Activated CD4-positive, alpha-beta T cell treated with anti-CD3 and anti-CD28 coated beads, Interleukin-2, amount 10 ng/mL, durations not matched to agents 24 days and 14 days (primary cell): ENCODE data around the gene SYTL4. TPM values are rescaled to one million over a fixed set of nuclear protein-coding genes. Genes with fewer than 3 reads are reported as not detected.

Experiments used
- DNase-seq: peaks from one replicate; pipeline ENCODE4 v3.0.0; 2022
- H3K27ac Mint-ChIP-seq: one replicate; pipeline ENCODE4 v1.8.0; 2022; ENCODE audit warnings: mild to moderate bottlenecking, mixed read lengths
- H3K27me3 Mint-ChIP-seq: one replicate; pipeline ENCODE4 v1.8.0; 2022; ENCODE audit warnings: mixed read lengths
- H3K36me3 Mint-ChIP-seq: one replicate; pipeline ENCODE4 v1.8.0; 2022; ENCODE audit warnings: low read depth, mild to moderate bottlenecking, mixed read lengths
- H3K4me1 Mint-ChIP-seq: one replicate; pipeline ENCODE4 v1.8.0; 2021; ENCODE audit warnings: mixed read lengths
- H3K4me3 Mint-ChIP-seq: one replicate; pipeline ENCODE4 v1.8.0; 2022; ENCODE audit warnings: mild to moderate bottlenecking, moderate library complexity, mixed read lengths
- H3K9me3 Mint-ChIP-seq: one replicate; pipeline ENCODE4 v1.8.0; 2021; ENCODE audit warnings: mixed read lengths
- intact Hi-C: fragments of 100-400 bp; cut with micrococcal nuclease; formaldehyde crosslinking; loops from one replicate; pipeline ENCODE4 v1.15.1; 2023
- total RNA-seq: library from RNA; stranded (reverse); gene quantifications from 2 replicates; pipeline ENCODE4 v1.2.3, GENCODE V29; 2022

The SYTL4 gene
- total RNA-seq, 1 donor from 2014 or later: not detected

DNA sequence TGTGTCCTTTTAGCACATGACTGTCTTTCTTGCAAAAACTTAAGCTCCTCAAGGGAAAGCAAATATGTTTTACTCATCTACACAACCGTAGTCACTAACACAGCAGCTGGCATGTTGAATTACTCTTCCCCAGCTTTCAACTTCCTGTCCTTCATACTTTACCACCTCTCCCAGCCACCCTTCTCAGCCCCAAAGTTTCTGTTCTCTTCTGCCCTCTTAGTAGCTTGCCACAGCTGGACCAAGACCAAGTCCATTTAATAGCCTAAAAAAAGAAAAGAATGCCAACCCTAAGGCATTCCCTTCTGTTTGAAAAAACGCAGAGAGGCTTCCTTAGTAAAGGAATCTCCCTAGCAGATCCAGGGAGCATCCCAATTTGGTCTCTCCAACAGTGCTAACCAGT lies 51.2 kb downstream of the SYTL4 start:
- Mint-ChIP-seq H3K27me3 (peaks cover 10% of the 10 kb centered on the region), H3K36me3 (no peaks in the 10 kb centered on the region), H3K9me3 (no peaks in the 10 kb centered on the region), H3K4me3 (no peak overlapping the region), H3K27ac (no peak overlapping the region), H3K4me1 (no peaks in the 10 kb centered on the region)
- DNase-seq: no peak
- intact Hi-C loops: no loop called here

DNA sequence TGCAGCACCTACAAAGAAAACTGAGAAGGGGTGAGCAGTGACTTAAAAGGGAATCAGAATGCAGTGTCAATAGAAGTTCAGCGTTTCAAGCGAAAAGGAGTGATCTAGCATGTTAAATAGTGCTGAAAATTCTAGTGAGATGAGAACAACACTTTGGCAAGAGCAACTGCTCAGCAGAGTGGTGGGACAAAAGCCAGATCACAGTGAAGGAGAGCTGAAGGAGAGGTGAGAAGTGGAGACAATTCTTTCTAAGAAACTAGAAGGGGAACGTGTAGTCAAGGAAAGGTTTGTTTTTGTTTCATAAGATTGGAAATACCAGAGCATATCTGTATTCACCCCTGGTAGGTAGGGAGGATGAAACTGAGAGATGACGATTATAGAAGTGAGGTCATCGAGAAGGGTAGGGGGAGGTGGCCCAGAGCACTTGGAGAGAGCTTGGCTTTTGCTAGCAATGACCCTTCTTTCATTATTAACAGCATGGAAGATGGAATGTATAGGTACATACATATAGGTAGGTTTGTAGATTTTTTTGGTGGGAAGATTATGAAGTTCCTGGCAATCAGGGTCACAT lies 54.2 kb downstream of the SYTL4 start:
- intact Hi-C loops: no loop called here
- H3K27ac Mint-ChIP-seq: no peak overlapping the region
- H3K27me3 Mint-ChIP-seq: peaks cover 9% of the 10 kb centered on the region
- no peak overlapping the region for H3K4me3 Mint-ChIP-seq
- no peaks in the 10 kb centered on the region for H3K9me3 Mint-ChIP-seq
- peaks cover 3% of the 10 kb centered on the region for H3K4me1 Mint-ChIP-seq
- no peak for DNase-seq
- no peaks in the 10 kb centered on the region for H3K36me3 Mint-ChIP-seq

DNA sequence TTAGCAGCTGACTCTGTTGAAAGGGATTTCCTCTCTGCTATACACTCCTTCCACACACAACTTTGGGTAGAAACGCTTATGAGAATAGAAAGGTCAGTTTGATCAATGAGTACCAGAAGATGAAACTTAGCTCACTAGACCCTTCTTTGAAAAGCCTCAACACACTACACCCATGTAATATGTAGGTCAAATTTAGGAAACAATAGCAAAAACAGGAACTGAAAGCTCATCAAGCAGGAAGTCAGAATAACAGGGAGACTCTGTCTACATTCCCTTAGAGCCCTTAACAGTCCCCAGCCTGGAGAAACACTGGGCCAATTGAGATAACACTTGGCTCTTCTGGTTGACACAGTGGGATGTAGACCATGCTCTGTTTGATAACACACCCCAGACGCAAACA lies 57.2 kb downstream of the SYTL4 start:
- H3K36me3 Mint-ChIP-seq: no peaks in the 10 kb centered on the region
- intact Hi-C loops: no loop called here
- H3K4me3 Mint-ChIP-seq: no peak overlapping the region
- H3K27ac Mint-ChIP-seq: no peak overlapping the region
- DNase-seq: no peak
- no peaks in the 10 kb centered on the region for H3K9me3 Mint-ChIP-seq
- H3K4me1 Mint-ChIP-seq: peaks cover 3% of the 10 kb centered on the region
- H3K27me3 Mint-ChIP-seq: peaks cover 6% of the 10 kb centered on the region

DNA sequence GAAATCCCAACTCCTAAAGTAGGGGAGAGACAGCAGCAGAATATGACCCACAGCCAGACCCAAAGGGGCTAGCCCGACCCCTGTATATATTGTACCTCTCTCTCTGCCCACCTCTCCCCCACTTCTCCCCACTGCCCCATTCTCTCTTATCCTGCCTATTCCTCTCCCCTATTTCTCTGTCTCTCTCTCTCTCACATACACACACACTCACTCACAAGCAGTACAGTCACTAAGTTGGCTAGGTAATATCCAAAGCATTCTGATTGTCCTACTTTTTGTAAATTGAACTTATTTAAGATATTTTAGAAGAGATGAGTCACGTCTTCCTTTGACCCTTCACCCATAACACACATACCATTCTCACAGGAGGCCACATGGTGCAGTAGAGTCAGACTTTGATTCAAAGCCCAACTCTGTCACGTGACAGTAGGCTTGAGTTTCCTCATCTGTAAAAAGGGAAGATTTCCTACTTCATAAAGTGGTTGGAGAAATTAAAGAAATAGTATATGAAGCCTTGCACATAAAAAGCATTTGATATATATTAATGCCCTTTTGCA lies 58.4 kb downstream of the SYTL4 start:
- Mint-ChIP-seq H3K27me3 (peaks cover 6% of the 10 kb centered on the region), H3K9me3 (no peaks in the 10 kb centered on the region), H3K4me1 (peaks cover 3% of the 10 kb centered on the region), H3K36me3 (no peaks in the 10 kb centered on the region), H3K4me3 (no peak overlapping the region), H3K27ac (no peak overlapping the region)
- no peak for DNase-seq
- intact Hi-C loops: no loop called here

DNA sequence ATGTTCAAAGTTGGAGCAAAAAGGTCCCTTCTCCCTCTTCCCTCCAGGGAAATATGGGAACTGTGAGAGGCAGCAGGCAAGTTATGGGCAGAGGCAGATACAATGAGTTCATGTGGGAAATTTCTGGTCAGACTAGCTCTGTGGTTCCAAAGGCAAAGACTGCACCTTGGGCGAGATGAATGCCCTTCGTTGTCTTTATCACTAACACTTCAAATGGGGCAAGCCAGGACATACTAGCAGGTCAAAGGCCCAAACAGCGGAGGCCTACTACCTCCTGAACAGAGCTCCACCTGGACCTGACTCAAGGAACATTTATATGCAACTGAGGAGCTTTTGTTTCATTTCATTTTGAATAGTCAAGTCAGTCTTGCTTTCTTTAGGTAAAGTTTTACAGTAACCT lies 59.0 kb downstream of the SYTL4 start:
- intact Hi-C loops: no loop called here
- Mint-ChIP-seq H3K4me1 (peaks cover 3% of the 10 kb centered on the region), H3K4me3 (no peak overlapping the region), H3K36me3 (no peaks in the 10 kb centered on the region), H3K9me3 (no peaks in the 10 kb centered on the region), H3K27me3 (peaks cover 6% of the 10 kb centered on the region), H3K27ac (no peak overlapping the region)
- no peak for DNase-seq

DNA sequence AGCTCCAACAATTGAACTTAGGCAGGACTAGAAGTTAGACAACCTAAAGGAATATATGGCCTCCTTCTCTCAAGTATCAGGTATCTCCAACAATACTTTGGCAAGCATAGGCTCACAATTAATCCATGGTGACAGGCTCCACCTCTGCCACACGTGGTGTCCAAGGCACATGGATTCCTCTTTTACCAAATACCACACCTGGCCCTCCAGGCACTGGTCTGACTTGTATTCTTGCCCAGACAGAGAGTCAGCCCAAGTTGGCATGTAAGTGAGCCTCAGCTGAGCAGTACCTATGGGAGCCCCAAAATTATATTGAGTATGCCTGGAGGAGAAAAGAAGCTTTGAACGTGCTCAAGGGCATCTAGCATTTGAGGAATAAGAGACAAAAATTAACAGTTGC lies 68.3 kb downstream of the SYTL4 start:
- H3K9me3 Mint-ChIP-seq: no peaks in the 10 kb centered on the region
- H3K27me3 Mint-ChIP-seq: no peaks in the 10 kb centered on the region
- H3K36me3 Mint-ChIP-seq: no peaks in the 10 kb centered on the region
- no peak overlapping the region for H3K4me3 Mint-ChIP-seq
- intact Hi-C loops: no loop called here
- no peak overlapping the region for H3K27ac Mint-ChIP-seq
- no peak for DNase-seq
- no peaks in the 10 kb centered on the region for H3K4me1 Mint-ChIP-seq

DNA sequence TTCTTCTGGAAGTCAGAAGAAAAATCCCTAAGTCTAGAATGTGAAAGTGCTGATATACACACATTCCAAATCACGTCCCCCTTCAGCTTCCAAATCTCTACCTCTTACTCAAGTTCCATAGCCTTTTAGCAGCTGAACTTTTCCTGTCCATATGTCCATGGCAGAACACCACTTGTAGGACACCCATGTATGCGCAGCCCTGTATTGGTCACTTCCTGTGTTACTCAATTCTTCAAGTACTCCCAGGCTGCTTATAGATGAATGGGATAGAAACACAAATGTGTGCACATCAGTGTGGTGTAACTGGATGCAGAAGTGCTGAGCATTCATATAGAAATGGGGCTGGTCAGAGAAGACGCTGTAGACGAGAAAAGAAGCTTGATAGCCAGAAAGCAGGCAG lies 69.1 kb downstream of the SYTL4 start:
- Mint-ChIP-seq H3K4me1 (no peaks in the 10 kb centered on the region), H3K36me3 (no peaks in the 10 kb centered on the region), H3K27ac (no peak overlapping the region), H3K9me3 (no peaks in the 10 kb centered on the region), H3K4me3 (no peak overlapping the region), H3K27me3 (no peaks in the 10 kb centered on the region)
- intact Hi-C loops: no loop called here
- DNase-seq: no peak

DNA sequence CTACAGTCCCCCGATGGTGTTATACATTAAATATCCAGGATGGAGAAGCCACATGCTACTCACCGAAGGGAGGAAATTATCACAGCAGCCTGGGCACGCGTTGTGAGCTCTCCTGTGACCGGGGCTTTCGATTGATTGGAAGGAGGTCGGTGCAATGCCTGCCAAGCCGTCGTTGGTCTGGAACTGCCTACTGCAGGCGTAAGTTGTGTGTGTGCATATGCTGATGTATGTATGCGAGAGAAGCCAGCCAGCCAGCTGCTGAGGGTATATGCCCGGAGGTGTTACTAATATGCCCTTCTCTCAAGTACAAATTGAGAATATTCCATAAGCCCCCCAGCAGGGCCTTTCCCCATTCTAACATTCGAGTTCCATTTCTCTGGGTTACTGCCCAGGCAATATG lies 69.8 kb downstream of the SYTL4 start:
- DNase-seq: no peak
- Mint-ChIP-seq H3K27me3 (no peaks in the 10 kb centered on the region), H3K9me3 (no peaks in the 10 kb centered on the region), H3K36me3 (no peaks in the 10 kb centered on the region), H3K4me1 (no peaks in the 10 kb centered on the region), H3K4me3 (no peak overlapping the region), H3K27ac (no peak overlapping the region)
- intact Hi-C loops: no loop called here

DNA sequence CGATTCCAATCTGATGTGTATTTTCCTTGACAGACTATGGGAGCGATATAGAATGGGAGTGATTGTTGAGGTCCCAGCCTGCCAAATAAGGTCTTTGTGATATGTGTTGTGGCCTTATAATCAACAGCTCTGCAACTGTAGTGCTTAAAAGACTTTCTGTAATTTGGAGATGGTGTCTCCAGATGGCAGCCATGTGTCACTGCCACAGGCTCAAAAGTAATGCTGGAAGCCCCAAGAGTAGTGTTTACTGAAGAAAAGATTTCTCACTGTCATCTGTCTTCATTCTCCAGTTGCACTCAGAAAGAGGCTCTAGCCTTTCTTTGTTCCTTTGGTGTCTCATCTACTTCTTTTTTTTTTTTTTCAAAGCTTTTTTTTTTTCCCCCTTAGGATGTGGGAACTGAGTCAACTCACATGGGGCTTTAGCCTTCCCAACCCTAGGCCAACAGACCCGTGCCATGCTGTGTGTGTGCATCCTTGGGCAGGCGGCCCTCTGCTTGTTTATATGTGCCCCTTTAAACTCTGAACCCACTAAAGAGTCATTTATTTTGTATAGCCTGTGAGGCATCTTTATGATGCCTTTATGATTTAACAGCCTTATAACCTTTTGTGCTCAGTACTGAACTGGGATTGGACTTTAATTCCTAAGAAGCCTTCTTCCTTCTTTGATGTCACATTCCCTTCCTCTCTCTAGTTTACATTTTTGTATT lies 72.3 kb downstream of the SYTL4 start:
- no peak overlapping the region for H3K27ac Mint-ChIP-seq

DNA sequence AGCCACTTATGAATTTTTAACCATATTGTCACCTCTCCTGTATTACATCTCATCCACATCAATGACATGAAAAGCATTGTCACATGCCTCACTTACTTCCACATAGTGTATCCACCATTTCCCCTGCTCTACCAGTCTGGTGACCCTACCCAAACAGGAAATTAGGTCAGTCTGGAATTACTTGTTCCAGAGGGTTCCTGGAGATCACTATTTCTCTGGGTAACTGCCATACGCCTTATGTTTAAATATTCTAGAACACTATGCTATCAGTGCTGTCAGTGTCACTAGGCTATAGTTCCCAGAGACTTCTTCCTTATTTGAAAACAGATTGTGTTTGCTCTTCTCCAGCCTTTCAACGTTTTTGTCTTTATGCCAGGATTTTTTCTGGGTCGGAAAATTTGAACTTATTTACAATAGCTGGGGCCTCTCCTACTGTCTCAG lies 73.0 kb downstream of the SYTL4 start:
- Mint-ChIP-seq H3K9me3 (no peaks in the 10 kb centered on the region), H3K36me3 (no peaks in the 10 kb centered on the region), H3K27ac (no peak overlapping the region), H3K27me3 (no peaks in the 10 kb centered on the region), H3K4me1 (no peaks in the 10 kb centered on the region), H3K4me3 (no peak overlapping the region)
- intact Hi-C loops: no loop called here
- DNase-seq: no peak

More for the DNA sequence above, 72.3 kb downstream of the SYTL4 start:
- intact Hi-C loops: no loop called here
- no peaks in the 10 kb centered on the region for H3K9me3 Mint-ChIP-seq
- H3K4me1 Mint-ChIP-seq: no peaks in the 10 kb centered on the region
- H3K36me3 Mint-ChIP-seq: no peaks in the 10 kb centered on the region
- no peaks in the 10 kb centered on the region for H3K27me3 Mint-ChIP-seq
- no peak for DNase-seq
- H3K4me3 Mint-ChIP-seq: no peak overlapping the region

DNA sequence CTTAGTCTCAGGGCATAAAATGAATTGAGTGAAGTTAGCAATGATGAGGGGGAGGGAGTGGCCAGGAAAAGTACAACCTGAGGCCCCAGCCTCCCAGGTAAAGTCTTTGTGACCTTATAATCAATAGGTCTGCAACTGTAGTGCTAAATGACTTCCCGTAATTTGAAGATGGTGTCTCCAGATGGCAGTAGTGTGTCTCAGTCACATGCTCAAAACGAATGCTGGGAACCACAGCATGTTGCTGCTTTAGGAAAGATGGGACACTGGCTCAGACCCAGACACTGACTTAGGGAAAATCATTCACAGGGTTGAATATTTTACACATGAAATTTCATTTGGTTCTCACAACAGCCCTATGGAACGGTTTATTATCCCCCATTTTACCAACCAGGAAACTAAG lies 77.7 kb downstream of the SYTL4 start:
- H3K27me3 Mint-ChIP-seq: no peaks in the 10 kb centered on the region
- intact Hi-C loops: no loop called here
- no peaks in the 10 kb centered on the region for H3K9me3 Mint-ChIP-seq
- no peaks in the 10 kb centered on the region for H3K4me1 Mint-ChIP-seq
- H3K27ac Mint-ChIP-seq: no peak overlapping the region
- no peaks in the 10 kb centered on the region for H3K36me3 Mint-ChIP-seq
- H3K4me3 Mint-ChIP-seq: no peak overlapping the region
- no peak for DNase-seq

DNA sequence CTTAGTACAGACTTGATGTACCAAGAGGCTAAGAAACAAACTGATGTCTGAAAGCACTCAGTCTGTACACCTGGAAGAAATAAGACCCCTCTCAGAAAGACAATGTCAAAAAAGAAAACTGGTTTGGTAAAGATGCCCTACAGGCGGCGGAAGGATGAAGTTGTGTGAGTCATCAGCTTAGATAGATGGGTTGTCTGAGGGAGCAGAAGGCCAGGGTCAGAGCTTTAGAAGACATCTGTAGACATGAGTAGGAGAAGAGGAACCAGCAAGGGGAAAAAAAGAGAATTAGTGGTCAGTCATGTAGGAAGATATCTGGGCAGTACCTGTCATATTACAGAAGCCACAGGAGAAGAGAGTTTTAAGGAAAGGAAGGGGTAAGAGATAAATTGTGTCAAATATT lies 79.7 kb downstream of the SYTL4 start:
- intact Hi-C loops: no loop called here
- Mint-ChIP-seq H3K4me1 (no peaks in the 10 kb centered on the region), H3K4me3 (no peak overlapping the region), H3K36me3 (no peaks in the 10 kb centered on the region), H3K9me3 (no peaks in the 10 kb centered on the region), H3K27me3 (no peaks in the 10 kb centered on the region), H3K27ac (no peak overlapping the region)
- no peak for DNase-seq

DNA sequence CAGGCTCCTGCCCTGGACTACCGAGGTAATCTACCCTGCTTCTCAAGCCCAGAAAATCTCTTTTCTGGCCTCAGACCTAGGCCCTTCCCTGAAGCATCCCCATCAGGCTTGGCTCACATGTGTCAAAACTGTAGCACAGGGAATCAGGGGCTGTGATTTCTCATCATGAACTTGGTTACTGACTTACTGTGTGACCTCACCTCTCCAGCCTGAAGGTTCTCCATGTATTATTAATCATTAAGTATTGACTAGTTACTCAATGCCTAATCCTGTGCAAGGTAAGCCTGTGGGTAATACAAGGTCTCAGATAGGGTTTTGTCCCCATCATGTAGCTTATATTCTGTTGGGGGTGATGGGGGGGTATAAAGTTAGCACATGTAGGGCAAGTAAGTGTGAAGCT lies 81.1 kb downstream of the SYTL4 start:
- intact Hi-C loops: no loop called here
- H3K27me3 Mint-ChIP-seq: no peaks in the 10 kb centered on the region
- no peak overlapping the region for H3K4me3 Mint-ChIP-seq
- no peaks in the 10 kb centered on the region for H3K4me1 Mint-ChIP-seq
- no peaks in the 10 kb centered on the region for H3K9me3 Mint-ChIP-seq
- no peaks in the 10 kb centered on the region for H3K36me3 Mint-ChIP-seq
- DNase-seq: no peak
- H3K27ac Mint-ChIP-seq: no peak overlapping the region

DNA sequence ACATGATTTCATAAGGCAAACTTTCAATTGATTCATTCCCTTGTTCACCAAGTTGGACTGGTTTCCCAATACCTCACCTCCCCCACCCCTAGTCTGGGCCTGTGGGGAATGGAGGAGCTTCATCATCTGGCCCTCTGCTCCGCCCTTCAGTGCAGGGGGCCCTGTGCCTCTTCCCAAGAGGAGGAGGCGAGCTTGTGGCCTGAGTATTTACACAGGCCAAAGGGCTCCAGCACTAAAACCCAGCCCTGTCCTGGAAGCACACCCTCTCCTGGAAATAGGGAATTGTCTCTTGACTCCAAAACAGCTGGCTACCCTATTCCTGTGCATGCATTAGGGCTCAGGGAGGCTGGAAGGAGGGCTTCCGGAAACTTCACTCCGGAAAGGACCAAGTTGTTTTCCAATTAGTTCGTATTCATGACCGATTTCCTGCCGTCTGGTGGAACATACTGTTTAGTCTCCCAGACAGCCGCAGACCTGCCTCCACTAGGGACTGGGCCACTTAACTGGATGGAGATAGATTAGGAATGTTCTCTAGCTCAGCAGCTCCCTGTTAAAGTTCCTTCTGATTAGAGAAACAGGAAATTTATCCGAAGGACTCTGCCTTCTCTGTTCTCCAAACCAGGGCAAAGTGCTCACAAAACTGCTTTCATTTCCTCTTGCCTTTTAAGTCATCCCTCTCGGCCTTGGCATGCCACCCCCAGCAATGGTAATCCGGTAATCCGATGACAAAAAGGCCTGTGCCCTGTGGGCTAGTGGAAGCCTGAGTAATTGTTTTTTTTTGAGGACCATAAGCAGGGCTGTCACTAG lies 82.2 kb downstream of the SYTL4 start:
- Mint-ChIP-seq H3K27me3 (no peaks in the 10 kb centered on the region), H3K27ac (no peak overlapping the region), H3K4me1 (no peaks in the 10 kb centered on the region), H3K9me3 (no peaks in the 10 kb centered on the region), H3K4me3 (no peak overlapping the region), H3K36me3 (no peaks in the 10 kb centered on the region)
- intact Hi-C loops: no loop called here
- DNase-seq: no peak
